OCI-LY3 (cell line): ENCODE data around the gene RHCG.

ENCODE experiments used
- H2AFZ ChIP-seq: fragments of 200-600, 300-600 bp; shearing (Covaris generic); 2 replicates; pipeline ENCODE4 v1.6.0; 2014; ENCODE audit warnings: antibody characterized with exemption, low read depth, low read length
- H3K27ac ChIP-seq: fragments of 200-600, 300-600 bp; sonication (generic); 2 replicates; pipeline ENCODE4 v1.5.1; 2014; ENCODE audit warnings: mild to moderate bottlenecking, low read length, moderate library complexity, mixed read lengths
- H3K27me3 ChIP-seq: fragments of 200-600, 300-600 bp; sonication (generic); 2 replicates; pipeline ENCODE4 v1.6.1; 2014; ENCODE audit warnings: low read depth, low read length, mixed read lengths
- H3K36me3 ChIP-seq: fragments of 200-600, 300-600 bp; sonication (generic); replicated peaks from 2 replicates; pipeline ENCODE3; 2014; ENCODE audit warnings: low read depth, low read length, mixed read lengths
- H3K4me1 ChIP-seq: fragments of 300-600, 200-600 bp; sonication (generic); 2 replicates; pipeline ENCODE4 v1.6.1; 2014; ENCODE audit warnings: low read length, mixed read lengths
- H3K4me2 ChIP-seq: fragments of 200-600, 300-600 bp; sonication (generic); 2 replicates; pipeline ENCODE4 v1.6.1; 2014; ENCODE audit warnings: low read length, mixed read lengths
- H3K4me3 ChIP-seq: fragments of 300-600, 200-600 bp; sonication (generic); 2 replicates; pipeline ENCODE4 v1.5.1; 2014; ENCODE audit warnings: antibody characterized with exemption, mild to moderate bottlenecking, low read length, moderate library complexity
- H3K79me2 ChIP-seq: fragments of 300-600, 200-600 bp; shearing (Covaris generic); 2 replicates; pipeline ENCODE4 v1.6.1; 2014; ENCODE audit warnings: mild to moderate bottlenecking, low read length, mixed read lengths
- H3K9ac ChIP-seq: fragments of 300-600, 200-600 bp; shearing (Covaris generic); 2 replicates; pipeline ENCODE4 v1.6.0; 2014; ENCODE audit warnings: mild to moderate bottlenecking, low read length, moderate library complexity
- H3K9me3 ChIP-seq: fragments of 200-600, 300-600 bp; shearing (Covaris generic); 2 replicates; pipeline ENCODE4 v1.6.1; 2014; ENCODE audit warnings: low read length, mixed read lengths; ENCODE audit not compliant: insufficient read depth
- H4K20me1 ChIP-seq: fragments of 200-600, 300-600 bp; sonication (generic); 2 replicates; pipeline ENCODE4 v1.6.1; 2016; ENCODE audit warnings: low read length, mixed read lengths; ENCODE audit not compliant: insufficient read depth
- EZH2phosphoT487 ChIP-seq: fragments of 200-600 bp; shearing (Covaris generic); IDR thresholded peaks from 2 replicates; pipeline ENCODE4 v1.6.1; 2018; ENCODE audit warnings: antibody characterized with exemption, mixed run types, low read depth
- TF ChIP-seq, protein P1 (sequence below): fragments of 200-600, 300-600 bp; sonication (generic); IDR thresholded peaks from 2 replicates; pipeline ENCODE4 v1.5.1; 2014; ENCODE audit warnings: antibody characterized with exemption, low read length, low read depth

Gene RHCG

DNA sequence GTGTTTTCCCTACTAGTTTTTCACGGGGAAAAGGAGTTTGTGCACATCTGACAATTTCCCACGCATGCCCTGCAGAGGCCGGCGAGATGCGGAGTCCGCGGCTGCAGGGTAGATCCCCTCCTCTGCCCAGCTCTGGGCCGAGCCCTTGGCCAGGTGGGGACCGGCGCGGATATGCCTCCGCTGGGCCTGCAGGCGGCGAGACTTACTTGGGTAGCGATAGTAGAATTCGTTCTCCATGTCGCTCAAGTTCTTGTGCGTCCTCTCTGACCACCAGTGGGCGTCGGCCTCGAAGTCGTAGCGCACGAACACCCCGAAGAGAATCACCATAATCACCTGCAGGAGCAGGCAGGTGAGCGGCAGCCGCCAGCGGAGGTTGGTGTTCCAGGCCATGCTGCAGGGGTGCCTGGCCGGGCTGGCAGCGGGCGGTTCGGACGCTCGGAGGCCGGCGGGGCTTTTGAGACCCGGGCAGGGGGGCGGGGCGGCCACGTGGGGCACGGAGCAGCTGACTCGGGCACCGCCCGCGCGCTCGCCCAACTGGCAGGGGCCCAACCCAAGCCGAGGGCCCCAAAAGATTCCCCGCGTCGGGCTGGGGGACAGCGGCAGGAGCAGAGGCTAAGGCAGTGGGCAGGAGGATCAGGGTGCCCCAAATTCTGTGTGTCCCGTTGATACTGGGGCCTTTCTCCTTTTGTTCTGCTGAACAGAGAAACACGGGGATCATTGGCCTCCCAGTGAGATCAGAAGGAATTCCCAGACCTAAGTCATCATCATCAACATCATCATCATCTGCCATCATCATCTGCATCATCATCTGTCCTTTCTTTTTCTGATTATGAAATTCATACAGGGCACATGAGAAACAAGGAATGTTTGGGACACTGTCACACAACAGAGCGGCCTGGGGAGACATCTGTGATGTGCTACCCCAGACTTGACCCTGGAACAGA is at the start of gene RHCG:
RHCG (minus strand) TSS at position 429 of the 944 bp plus-strand sequence; CDS start at position 390, 39 bp downstream.
- Histone ChIP-seq H3K4me2 (no peak within 1 kb of the TSS), H3K9me3 (no peaks in the 10 kb centered on the region), H3K36me3 (no peaks in the 10 kb centered on the region), H3K4me1 (peaks cover 9% of the 10 kb centered on the region), H3K27ac (no peak within 1 kb of the TSS), H3K79me2 (no peaks in the 10 kb centered on the region), H3K27me3 (0 out of 2 replicates have a peak, but pooled peaks cover 3% of the 10 kb centered on the region), H3K4me3 (no peak within 1 kb of the TSS), H2AFZ (no peak within 1 kb of the TSS), H3K9ac (no peak within 1 kb of the TSS), H4K20me1 (no peaks in the 10 kb centered on the region)
- no peak for TF ChIP-seq EZH2phosphoT487
- TF ChIP-seq, protein P1, sequence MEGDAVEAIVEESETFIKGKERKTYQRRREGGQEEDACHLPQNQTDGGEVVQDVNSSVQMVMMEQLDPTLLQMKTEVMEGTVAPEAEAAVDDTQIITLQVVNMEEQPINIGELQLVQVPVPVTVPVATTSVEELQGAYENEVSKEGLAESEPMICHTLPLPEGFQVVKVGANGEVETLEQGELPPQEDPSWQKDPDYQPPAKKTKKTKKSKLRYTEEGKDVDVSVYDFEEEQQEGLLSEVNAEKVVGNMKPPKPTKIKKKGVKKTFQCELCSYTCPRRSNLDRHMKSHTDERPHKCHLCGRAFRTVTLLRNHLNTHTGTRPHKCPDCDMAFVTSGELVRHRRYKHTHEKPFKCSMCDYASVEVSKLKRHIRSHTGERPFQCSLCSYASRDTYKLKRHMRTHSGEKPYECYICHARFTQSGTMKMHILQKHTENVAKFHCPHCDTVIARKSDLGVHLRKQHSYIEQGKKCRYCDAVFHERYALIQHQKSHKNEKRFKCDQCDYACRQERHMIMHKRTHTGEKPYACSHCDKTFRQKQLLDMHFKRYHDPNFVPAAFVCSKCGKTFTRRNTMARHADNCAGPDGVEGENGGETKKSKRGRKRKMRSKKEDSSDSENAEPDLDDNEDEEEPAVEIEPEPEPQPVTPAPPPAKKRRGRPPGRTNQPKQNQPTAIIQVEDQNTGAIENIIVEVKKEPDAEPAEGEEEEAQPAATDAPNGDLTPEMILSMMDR: no peak

GRCh38 chr15:89543389-89543788 is 47.0 kb upstream of the RHCG start:
- Histone ChIP-seq H3K79me2 (no peaks in the 10 kb centered on the region), H3K9ac (no peak overlapping the region), H2AFZ (no peak overlapping the region), H3K36me3 (no peaks in the 10 kb centered on the region), H3K9me3 (no peaks in the 10 kb centered on the region), H3K27ac (no peak overlapping the region), H3K4me2 (no peak overlapping the region), H3K4me3 (no peak overlapping the region), H4K20me1 (no peaks in the 10 kb centered on the region), H3K27me3 (peaks cover 14% of the 10 kb centered on the region; the same call in 1 of the 2 replicates), H3K4me1 (no peaks in the 10 kb centered on the region)
- TF ChIP-seq, protein P1: no peak
- no peak for TF ChIP-seq EZH2phosphoT487

GRCh38 chr15:89542369-89542768 is 46.0 kb upstream of the RHCG start:
- Histone ChIP-seq H3K27ac (no peak overlapping the region), H3K4me2 (no peak overlapping the region), H2AFZ (no peak overlapping the region), H3K4me3 (no peak overlapping the region), H3K79me2 (no peaks in the 10 kb centered on the region), H3K4me1 (no peaks in the 10 kb centered on the region), H4K20me1 (no peaks in the 10 kb centered on the region), H3K9me3 (0 out of 2 replicates have a peak, but pooled peaks cover 5% of the 10 kb centered on the region), H3K36me3 (no peaks in the 10 kb centered on the region), H3K27me3 (peaks cover 14% of the 10 kb centered on the region; the same call in 1 of the 2 replicates), H3K9ac (no peak overlapping the region)
- TF ChIP-seq, protein P1: no peak
- no peak for TF ChIP-seq EZH2phosphoT487

DNA sequence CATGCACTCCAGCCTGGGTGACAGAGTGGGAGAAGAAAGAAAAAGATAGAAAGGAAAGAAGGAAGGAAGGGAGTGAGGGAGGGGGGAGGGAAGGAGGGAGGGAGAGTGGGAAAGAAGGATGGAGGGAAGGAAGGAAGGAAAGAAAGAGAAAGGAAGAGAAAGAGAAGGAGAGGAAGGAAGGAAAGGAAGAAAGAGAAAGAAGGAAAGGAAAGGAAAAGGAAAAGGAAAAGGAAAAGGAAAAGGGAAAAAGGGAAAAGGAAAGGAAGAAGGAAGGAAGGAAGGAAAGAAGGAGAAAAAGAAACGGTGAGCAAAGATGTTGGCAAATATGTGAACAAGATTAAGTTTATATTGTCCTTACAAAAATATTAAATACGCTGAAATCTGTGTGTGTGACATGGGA is 42.6 kb upstream of the RHCG start:
- no peak overlapping the region for H2AFZ ChIP-seq
- H3K9ac ChIP-seq: no peak overlapping the region
- no peak overlapping the region for H3K4me3 ChIP-seq
- H3K4me2 ChIP-seq: no peak overlapping the region
- TF ChIP-seq, protein P1: no peak
- TF ChIP-seq EZH2phosphoT487: no peak
- 0 out of 2 replicates have a peak, but pooled peaks cover 6% of the 10 kb centered on the region for H3K9me3 ChIP-seq
- H3K27me3 ChIP-seq: peaks cover 9% of the 10 kb centered on the region; the same call in 1 of the 2 replicates
- H3K27ac ChIP-seq: no peak overlapping the region
- no peaks in the 10 kb centered on the region for H4K20me1 ChIP-seq
- no peaks in the 10 kb centered on the region for H3K79me2 ChIP-seq
- H3K36me3 ChIP-seq: no peaks in the 10 kb centered on the region
- H3K4me1 ChIP-seq: no peaks in the 10 kb centered on the region
